NCI-H1436 (cell line): ENCODE measurements around the gene SERPINA3.

Experiments
- DNase-seq: peaks from one replicate; lab custom pipeline; 2025; lab: John Stamatoyannopoulos, UW

SERPINA3 gene

DNA sequence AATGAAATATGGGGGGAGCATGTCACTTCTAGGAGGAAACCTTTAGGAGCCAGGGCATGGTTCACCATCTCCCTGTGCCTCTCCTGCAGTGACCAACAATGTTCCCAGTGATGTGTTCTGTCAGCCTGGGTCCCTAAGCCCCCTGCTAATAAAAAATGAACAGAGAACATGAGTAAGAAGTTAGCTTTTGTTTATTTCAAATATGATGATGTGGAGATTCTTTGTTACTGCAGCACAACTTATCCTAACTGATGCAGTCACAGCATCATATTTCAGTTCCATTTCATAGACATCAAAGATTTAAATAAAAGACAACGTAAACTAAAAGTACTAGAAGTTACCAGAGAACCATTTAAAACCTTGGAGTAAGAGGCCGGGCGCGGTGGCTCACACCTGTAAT, 43.9 kb downstream of the SERPINA3 start:
- DNase-seq, result no peak

DNA sequence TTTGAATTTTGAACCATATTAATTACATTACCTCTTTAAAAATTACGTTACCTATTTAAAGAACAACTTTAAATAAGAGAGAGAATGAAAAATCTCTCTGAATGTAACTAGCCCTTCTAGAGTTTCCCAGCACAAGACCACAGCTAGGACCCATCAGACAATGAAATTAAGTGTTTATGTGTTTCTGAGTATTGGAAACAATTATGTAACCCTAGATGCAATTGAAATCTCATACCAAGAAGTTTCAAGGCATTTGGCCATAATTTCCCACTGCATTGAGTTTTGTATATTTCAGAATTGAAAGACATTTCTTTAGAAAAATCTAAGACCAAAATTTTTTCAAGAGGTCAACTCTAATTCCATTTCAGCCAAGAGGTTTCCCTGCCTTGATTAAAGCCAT, 47.1 kb downstream of the SERPINA3 start:
- DNase-seq, result no peak

DNA sequence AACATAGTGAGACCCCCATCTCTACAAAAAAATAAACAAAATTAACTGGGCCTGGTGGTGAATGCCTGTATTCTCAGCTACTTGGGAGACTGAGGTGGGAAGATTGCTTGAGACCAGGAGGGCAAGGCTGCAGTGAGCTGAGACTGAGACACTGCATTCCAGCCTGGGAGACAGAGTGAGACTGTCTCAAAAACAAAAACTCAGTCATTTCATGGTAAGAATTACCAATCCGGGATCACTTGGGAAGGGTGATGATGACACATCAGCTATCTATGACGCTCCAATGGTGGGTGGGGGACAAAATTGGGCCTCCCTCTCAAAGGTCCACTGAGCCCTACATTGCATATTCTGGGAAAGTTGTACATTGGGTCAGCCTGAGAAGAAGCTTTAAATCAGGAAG, 47.7 kb downstream of the SERPINA3 start:
- no peak for DNase-seq

DNA sequence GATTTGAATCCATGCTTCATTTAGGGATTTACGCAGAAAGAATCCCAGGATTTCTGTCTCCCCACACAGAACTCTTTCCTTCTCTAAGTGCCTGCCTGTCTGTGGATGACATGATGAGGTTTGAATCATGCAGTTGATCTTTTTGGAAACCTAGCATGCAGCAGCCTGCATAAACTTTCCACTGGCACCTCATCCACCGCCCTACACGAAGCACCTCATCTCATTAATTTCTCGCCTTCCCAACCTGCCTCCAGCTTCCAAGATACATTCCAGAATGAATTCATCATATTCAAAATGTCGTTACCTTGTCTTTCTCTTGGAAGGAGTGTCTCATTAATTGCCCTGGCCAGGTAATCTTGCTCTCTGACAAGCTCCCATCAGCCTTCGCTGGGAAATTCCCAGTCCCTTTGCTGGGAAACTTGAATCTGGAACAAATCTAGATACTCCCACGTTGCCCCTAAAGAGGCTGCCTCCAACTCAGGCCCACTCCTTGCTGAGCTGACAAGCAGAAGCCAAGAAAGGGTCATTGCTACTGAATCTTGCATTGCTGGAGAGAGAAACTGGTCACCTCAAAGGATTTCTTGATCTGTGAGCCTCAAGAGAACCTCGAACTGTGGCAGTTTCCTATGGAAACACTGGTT, 48.2 kb downstream of the SERPINA3 start:
- DNase-seq, result no peak

DNA sequence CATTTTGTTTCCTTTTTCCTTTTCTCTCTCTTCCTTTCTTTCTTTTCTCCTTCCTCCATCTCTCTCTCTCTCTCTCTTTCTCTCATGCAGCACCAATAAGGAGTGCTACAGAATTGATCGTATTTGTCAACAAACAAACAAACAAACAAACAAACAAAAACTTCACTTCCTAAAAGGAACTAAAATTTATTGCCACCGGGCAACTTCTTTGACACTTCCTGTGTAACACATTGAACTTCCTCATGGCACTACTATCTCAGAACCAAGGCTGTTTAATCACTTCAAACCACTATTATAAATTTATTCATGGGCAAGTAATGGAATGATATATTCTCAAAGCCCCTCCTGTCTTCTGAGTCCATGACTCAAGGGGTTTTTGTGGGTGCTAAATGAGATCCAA, 51.3 kb downstream of the SERPINA3 start:
- DNase-seq, result no peak

DNA sequence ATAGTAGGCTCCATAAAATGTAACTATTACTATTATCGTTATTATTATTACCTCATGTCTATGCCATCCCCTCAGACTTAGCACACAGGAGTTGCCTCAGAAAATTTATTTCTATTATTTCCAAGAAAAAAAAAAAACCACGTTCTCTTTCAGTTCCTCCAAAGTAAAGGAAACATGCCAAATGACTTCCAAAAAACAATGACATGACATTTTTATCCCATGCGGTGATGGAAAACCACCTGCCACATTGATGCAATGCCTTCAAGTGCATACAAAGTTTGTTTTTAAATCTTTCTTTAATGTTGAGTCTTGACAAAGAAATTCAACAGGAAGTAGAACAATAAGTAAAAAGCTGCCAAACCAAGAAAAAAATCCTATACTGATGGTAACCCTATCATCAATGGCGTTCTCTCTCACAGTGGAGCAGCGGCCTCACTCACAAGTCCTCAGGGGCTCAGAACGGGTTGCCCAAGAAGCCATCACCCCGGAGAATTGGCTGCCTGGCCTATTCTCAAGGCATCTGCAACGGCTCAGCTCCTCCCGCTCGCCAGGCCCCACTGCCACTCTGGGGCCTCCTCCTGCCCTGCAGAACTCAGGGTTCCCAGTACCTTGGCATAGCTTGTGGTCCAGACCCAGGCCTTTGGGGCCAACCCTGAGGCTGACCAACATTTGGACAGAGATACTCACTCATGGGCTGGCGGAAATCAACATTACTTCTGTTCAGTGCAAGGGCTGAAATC, 51.9 kb downstream of the SERPINA3 start:
- no peak for DNase-seq

DNA sequence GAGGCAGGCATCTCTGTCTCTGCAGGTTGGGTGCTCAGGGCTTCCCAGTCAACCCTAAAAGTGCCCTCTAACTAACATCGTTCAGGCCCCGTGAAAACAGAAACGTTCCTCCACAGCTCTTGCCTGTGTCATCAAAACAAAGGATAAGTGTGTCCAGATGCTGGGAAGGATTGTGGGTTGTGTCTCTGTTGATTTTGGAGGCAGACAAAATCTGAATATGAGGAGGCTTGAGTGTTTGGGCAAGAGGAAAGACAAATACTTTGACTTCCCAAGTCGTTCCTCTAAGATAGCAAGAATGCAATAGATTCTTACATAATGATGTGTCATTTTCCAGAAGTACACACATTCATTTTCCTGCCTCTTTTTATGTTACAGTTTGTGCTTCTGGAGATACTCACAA, 52.9 kb downstream of the SERPINA3 start:
- no peak for DNase-seq

DNA sequence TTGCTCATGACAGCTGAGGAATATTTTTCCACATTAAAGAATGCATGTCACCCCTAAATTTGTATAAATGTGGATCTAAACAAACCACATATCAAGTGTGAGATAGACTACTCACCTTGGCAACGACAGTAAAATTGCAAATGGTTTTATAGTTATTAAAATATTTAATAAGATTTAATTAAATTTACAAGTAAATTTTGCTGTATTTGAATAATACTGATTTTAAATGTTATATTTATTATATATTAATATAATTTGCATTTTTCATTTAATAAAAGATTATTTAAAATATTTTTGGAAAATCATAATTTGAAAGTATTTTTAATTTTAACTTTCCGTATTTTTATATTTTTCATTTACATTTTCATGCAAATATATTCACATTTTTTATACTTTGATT, 53.4 kb downstream of the SERPINA3 start:
- no peak for DNase-seq

DNA sequence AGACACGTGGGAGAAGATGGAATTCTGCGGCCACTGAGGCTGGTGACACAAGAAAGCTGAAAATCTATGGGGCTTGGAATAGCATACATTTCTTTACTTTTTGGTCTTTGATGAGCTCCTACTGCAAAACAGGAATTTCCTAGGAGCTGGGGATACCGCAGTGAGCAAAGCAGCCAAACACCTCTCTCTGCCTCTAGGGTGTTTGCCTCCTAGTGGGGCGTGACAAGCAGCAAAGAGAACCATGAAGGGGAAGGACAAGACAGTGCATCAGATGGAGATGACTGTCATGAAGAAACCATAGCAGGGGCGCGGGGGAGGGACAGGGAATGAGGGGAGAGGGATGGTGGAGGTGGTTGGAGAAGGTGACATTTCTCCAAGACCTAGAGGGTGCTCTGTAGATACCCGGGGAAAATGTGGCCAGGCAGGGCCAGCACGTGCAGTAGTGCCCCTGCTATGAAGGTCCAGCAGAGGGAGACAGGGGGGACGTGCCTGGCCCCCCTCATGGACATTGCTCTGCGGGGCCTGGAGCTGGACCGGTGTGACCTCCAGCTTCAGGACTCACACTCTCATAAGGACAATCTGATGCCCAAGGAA, 58.6 kb downstream of the SERPINA3 start:
- DNase-seq, result no peak

DNA sequence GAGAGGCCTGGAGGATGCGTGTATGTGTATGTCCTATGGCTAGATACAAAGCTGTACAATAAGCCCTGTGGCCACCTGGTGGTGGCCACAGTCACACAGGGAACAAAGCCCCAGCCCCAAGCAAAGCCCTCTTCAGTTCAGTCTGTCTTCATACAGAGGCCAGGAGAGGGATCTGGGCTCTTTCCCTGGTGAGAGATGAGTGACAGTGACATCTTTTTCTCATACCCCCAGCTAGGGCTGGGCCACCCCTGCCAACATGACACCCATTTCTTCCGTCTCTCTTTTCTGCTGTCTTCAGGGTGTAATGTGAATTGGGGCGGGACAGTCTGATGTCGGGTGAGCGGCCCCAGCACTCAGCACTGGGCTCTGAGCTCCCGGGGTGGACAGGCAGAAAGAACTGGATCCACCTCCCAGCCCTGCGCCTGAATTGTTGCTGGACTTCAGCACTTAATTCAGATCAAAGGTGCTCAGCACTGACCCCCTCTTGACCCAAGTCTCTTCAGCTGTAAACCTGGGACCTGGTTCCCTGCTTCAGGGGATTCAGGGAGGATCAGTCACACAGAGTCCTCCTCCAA, 59.8 kb downstream of the SERPINA3 start:
- DNase-seq, result no peak

DNA sequence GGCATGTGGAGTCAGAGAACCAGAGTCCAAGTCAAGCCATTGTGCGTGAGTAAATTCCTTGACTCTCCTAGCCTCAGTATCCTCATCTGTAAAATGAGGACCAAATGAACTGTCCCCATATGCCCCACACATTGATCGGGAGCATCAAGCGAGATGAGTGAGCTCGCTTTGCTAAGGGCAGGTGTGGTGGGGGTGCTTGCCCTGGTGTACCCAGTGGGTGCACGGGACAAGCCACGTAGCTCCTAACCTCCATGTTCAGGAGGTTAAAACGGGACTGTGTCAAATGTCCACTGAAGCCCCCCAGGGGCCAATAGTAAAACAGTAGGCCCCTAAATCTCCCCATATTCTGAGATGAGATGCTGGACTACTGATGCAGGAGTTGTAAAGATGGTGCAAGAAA, 60.9 kb downstream of the SERPINA3 start:
- DNase-seq, result no peak
